Lower leg skin (tissue), 3 donors: ENCODE results near the gene LMNA.

Experiments used
- POLR2A ChIP-seq, 2 donors: fragments of 450-650 bp; IDR thresholded peaks; one replicate each; pipeline ENCODE4 v1.6.1; 2016 to 2017; ENCODE audit warnings: antibody characterized with exemption in 2 of 2, mild to moderate bottlenecking in 1 of 2, moderate library complexity in 1 of 2
- TF ChIP-seq, protein P1 (sequence below), 3 donors: fragments of 450-650 bp; IDR thresholded peaks; one replicate each; pipeline ENCODE4 v1.5.1; 2016; ENCODE audit warnings: antibody characterized with exemption in 3 of 3, mild to moderate bottlenecking in 3 of 3, moderate library complexity in 2 of 3

DNA sequence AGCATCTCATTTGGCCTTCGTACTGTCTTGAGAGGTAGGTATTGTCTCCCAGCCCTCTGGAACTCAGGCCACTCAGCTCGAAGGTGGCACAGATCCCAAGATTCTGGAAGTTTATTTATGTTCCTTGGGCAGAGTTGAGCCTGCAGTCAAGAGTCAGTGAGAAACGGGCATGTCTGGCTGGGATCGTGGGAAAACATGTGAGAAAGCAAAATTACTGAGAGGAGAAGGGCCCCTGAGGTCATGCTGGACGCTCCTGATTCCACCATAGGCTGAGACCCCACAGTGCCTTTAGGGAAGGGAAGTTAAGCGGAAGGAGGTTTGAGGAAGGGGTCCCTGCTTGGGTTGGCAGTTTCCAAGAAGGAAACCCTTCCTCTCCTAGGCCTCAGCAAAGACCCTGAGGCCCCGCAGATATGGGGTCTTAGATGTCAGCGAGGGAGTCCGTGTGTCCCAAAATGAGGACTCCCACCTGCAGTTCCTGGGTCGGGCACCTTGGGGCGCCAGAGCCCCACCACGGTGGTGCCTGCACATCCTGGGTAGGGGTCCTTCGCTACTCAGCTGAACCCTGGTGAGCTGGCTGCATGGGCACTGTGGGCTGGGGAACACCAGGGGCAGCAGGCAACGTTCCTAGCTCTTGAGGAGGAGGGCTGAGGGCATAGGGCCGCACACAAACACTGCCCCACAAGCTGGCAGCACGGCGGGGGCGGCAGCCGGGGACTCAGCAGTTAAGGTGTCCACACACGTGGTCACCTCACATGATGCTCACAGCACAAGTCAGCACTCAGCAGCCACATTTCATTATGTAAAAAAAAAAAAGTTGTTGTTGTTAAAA is 26.6 kb downstream of the LMNA start:
- TF ChIP-seq, protein P1, sequence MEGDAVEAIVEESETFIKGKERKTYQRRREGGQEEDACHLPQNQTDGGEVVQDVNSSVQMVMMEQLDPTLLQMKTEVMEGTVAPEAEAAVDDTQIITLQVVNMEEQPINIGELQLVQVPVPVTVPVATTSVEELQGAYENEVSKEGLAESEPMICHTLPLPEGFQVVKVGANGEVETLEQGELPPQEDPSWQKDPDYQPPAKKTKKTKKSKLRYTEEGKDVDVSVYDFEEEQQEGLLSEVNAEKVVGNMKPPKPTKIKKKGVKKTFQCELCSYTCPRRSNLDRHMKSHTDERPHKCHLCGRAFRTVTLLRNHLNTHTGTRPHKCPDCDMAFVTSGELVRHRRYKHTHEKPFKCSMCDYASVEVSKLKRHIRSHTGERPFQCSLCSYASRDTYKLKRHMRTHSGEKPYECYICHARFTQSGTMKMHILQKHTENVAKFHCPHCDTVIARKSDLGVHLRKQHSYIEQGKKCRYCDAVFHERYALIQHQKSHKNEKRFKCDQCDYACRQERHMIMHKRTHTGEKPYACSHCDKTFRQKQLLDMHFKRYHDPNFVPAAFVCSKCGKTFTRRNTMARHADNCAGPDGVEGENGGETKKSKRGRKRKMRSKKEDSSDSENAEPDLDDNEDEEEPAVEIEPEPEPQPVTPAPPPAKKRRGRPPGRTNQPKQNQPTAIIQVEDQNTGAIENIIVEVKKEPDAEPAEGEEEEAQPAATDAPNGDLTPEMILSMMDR (IDR thresholded peaks at IDR 0.05): no peak
- no peak for TF ChIP-seq POLR2A (IDR thresholded peaks at IDR 0.05)
